Hepatocyte (in vitro differentiated cells): ENCODE results near the gene SCYGR4.

Experiments used
- CTCF ChIP-seq: fragments of 200-600 bp; sonication (generic); IDR thresholded peaks from 2 replicates; pipeline ENCODE4 v1.5.1; 2016; ENCODE audit warnings: antibody characterized with exemption, mild to moderate bottlenecking; ENCODE audit not compliant: poor library complexity
- EZH2 ChIP-seq: fragments of 200-600 bp; sonication (generic); IDR thresholded peaks from 2 replicates; pipeline ENCODE4 v1.6.1; 2016; ENCODE audit warnings: antibody characterized with exemption, mild to moderate bottlenecking, borderline replicate concordance
- EZH2phosphoT487 ChIP-seq: fragments of 200-600 bp; sonication (generic); IDR thresholded peaks from one replicate; pipeline ENCODE4 v1.6.1; 2018; ENCODE audit warnings: antibody characterized with exemption, mild to moderate bottlenecking, low read depth, moderate library complexity; ENCODE audit not compliant: unreplicated experiment, severe bottlenecking

GRCh38 chr2:227613272-227613660, 4.0 kb upstream of the SCYGR4 start:
- TF ChIP-seq EZH2phosphoT487 (no peak), CTCF (no peak), EZH2 (no peak)
